GM19463 (cell line): ENCODE measurements around the gene NUDT4.
"Not testable (repeated sequence)": the region's sequence is repeated elsewhere in the genome, so short reads cannot be mapped to it uniquely, and the experiment has no call there.

Experiments
- ATAC-seq: cut with Tn5 transposase; IDR thresholded peaks from one replicate; pipeline ENCODE4 v1.9.1; 2021; ENCODE audit warnings: mild to moderate bottlenecking, moderate library complexity; ENCODE audit not compliant: unreplicated experiment

The NUDT4 gene

GRCh38 chr12:93365616-93366405 is 11.9 kb upstream of the NUDT4 start:
- ATAC-seq: no peak

GRCh38 chr12:93366422-93366821 is 11.3 kb upstream of the NUDT4 start:
- ATAC-seq: no peak

- ATAC-seq: no peak
These were observed 9.0 kb upstream of the NUDT4 start for GRCh38 chr12:93368766-93369165.

- ATAC-seq: no peak
These were observed 8.2 kb upstream of the NUDT4 start for GRCh38 chr12:93369505-93369904.

DNA sequence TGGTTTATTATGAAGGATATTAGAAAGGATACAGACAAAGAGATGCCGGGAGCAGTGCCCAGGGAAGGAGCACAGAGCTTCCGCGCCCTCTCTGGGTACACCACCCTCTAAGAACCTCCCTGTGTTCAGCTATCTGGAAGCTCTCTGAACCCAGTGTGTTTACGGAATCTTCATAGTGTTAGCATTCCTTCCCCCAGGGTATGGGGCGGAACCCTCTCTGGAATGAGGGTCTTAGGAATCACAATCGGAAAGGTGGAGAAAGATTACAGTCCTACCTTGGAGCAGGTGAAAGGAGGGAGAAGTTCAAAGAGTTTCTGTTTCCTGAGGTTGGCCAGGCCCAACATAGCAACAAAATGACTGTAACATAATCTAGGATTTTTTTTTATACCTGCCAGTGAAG is 6.8 kb upstream of the NUDT4 start:
- no peak for ATAC-seq

- no peak for ATAC-seq
These were observed 3.6 kb upstream of the NUDT4 start for GRCh38 chr12:93373961-93374656.

- ATAC-seq: no peak
These were observed 1.8 kb upstream of the NUDT4 start for GRCh38 chr12:93375906-93376305.

- no peak for ATAC-seq
These were observed 1.1 kb upstream of the NUDT4 start for GRCh38 chr12:93376436-93377251.

GRCh38 chr12:93378196-93378997 is 672 bp downstream of the NUDT4 start:
- ATAC-seq: peak; percentile 25

- ATAC-seq: no peak
These were observed 1.2 kb downstream of the NUDT4 start for GRCh38 chr12:93378998-93379325.

DNA sequence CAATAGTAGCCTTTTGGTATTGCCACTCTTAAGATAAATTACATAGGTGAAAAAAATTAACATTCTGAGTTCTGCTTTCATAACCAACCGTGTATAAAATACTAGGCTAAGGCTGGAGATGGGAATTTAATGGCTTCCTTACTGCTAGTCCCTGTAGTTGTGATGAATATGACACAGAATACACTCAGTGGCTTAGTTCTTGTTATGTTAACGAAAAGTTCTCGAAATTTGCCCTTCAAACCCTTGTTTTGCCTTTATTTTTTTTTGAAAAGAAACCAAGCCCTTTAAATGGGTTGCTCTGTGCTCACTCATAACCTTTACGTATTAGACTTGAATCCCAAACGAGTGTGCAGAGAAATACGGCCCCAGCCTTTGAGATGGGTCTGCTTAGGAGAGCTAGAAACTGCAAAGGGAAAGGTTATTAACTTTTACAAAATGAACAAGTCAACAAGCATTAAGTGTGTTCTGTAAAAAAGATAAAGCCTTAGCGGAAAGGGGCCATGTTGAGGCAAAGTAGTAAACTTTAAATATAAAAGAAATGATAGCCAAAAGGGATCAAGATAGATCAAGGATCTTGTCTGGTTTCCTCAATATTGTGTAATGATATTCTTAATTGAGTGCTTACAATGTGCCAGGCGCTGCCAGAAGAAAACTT is 1.7 kb downstream of the NUDT4 start:
- no peak for ATAC-seq

GRCh38 chr12:93379981-93380361 is 2.2 kb downstream of the NUDT4 start:
- ATAC-seq: no peak

- no peak for ATAC-seq
These were observed 2.9 kb downstream of the NUDT4 start for GRCh38 chr12:93380480-93381121.

DNA sequence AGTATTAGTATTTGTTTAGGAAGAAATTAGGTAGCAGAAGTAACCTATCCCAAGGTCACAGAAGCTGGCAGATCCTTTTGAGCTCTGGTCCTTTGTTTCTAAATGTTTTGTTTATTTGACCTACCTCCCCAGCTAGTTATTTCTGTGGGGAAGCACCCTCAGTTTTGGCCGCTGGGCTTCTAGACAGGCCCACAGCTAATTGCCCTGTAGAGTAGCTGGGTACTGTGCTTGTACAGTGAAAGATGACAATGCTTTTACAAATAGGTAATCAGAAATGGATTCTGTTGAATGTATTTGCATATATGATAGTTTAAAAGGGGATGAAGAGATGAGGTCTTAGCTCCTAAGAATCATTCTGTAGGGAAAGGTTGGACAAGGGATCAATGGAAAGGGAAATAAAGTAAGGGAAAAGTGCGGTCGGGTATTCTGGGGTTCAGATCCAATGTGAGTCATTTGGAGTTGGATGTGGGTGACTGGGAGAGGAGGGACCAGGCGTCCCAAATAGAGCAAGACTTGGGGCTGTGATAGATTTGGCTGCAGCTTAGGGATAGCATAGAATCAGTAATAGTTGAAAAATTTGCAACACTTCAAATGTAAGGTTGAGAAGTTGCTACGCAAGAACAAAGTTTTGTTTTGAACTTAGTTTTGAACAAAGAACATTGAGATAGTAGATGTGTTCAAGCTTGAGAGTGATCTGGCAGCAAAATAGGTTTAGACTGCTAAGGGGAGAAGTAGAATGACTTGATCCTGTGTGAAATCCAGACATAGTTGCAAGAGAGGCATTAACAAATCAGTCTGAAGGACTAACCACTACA is 3.6 kb downstream of the NUDT4 start:
- ATAC-seq: no peak

DNA sequence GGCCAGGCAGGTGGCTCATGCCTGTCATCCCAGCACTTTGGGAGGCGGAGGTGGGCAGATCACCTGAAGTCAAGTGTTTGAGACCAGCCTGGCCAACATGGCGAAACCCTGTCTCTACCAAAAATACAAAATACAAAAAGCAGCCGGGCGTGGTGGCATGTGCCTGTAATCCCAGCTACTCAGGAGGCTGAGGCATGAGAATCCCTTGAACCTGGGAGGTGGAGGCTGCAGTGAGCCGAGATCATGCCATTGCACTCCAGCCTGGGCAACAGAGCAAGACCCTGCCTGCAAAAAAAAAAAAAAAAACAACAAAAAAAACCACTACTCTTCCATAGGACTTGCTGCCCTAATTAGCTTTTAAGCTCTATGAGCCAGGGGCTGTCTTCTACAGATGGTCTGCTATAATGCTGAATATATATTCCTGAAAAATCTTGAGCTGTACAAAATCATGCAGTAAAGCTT is 4.3 kb downstream of the NUDT4 start:
- ATAC-seq: not testable (repeated sequence)

GRCh38 chr12:93387780-93388179 is 10.1 kb downstream of the NUDT4 start:
- ATAC-seq: no peak

- no peak for ATAC-seq
These were observed 12.3 kb downstream of the NUDT4 start for GRCh38 chr12:93390031-93390430.

DNA sequence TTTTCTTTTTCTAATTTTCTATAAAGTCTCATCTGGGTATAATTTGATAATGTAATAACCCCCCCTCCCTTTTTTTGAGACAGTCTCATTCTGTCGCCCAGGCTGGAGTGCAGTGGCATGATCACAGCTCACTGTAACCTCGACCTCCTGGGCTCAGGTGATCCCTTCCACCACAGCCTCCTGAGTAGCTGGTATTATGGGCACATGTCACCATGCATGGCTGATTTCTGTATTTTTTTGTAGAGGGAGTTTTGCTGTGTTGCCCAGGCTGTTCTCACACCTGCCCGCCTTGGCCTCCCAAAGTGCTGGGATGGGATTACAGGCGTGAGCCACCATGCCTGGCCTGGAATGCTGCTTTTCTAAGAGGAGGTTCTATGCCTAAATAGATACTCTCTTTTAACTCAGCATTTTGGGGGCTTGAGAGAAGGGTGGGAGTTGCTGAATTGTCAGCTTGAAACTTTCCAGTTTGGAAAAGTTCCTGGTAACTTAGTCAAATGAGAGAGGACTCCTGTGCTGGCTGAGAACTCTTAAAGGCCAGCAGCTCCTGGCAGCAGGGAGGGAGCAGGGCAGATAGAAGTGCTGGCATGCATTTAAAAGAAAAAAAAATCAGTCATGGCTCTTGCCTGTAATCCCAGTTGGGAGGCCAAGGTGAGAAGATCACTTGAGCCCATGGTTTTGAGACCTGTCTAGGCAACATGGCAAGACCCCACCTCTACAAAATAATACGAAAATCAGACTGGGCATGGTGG is 13.0 kb downstream of the NUDT4 start:
- no peak for ATAC-seq
